Gastrocnemius medialis (tissue), 4 donors: ENCODE data around the gene YPEL5. TPM values are rescaled to one million over a fixed set of nuclear protein-coding genes. Genes with fewer than 3 reads are reported as not detected.

Source experiments
- ATAC-seq, 2 donors: fragments of 150-250 bp; one replicate each; pipeline ENCODE4 v1.9.1; 2016
- DNase-seq, 2 donors: peaks; one replicate each; pipeline ENCODE4 v3.0.0-alpha.2; 2019
- H3K27ac ChIP-seq, 4 donors: fragments of 200-600 bp; sonication (generic); 1 replicate in 1 of 4; 2 replicates in 3 of 4; pipeline ENCODE4 v1.5.1; 2016 to 2018; ENCODE audit warnings: mild to moderate bottlenecking in 2 of 4, moderate library complexity in 1 of 4
- H3K27me3 ChIP-seq, 3 donors: fragments of 200-600 bp; sonication (generic) in 2 of 3; 1 replicate in 1 of 3; 2 replicates in 2 of 3; pipeline versions ENCODE4 v1.5.1 to v1.6.0; 2016 to 2019; ENCODE audit warnings: mild to moderate bottlenecking in 1 of 3, moderate library complexity in 1 of 3
- H3K36me3 ChIP-seq, 2 donors: fragments of 200-600 bp; sonication (generic) in 1 of 2; one replicate each; pipeline ENCODE4 v1.5.1; 2017 to 2018
- H3K4me1 ChIP-seq, 2 donors: fragments of 200-600 bp; sonication (generic) in 1 of 2; one replicate each; pipeline ENCODE4 v1.5.1; 2016 to 2017; ENCODE audit warnings: mild to moderate bottlenecking in 2 of 2
- H3K4me3 ChIP-seq, 4 donors: fragments of 200-600 bp; sonication (generic) in 3 of 4; 1 replicate in 1 of 4; 2 replicates in 3 of 4; pipeline ENCODE4 v1.5.1; 2016 to 2019; ENCODE audit warnings: mild to moderate bottlenecking in 2 of 4
- H3K9me3 ChIP-seq, 3 donors: fragments of 200-600 bp; sonication (generic) in 2 of 3; 1 replicate in 1 of 3; 2 replicates in 2 of 3; pipeline ENCODE4 v1.5.1; 2016 to 2019
- CTCF ChIP-seq, 5 experiments: fragments of 450-650 bp in 3 of 5; fragments of 200-600 bp in 2 of 5; sonication (generic) in 2 of 5; IDR thresholded peaks in 4 of 5; conservative IDR thresholded peaks in 1 of 5; 1 replicate in 4 of 5; 2 replicates in 1 of 5; pipeline ENCODE4 v1.5.1; 2016 to 2019; ENCODE audit warnings: antibody characterized with exemption in 5 of 5, mild to moderate bottlenecking in 3 of 5, moderate library complexity in 3 of 5
- POLR2A ChIP-seq, 2 donors: fragments of 450-650 bp; IDR thresholded peaks; one replicate each; pipeline ENCODE4 v1.6.1; 2017; ENCODE audit warnings: antibody characterized with exemption in 2 of 2, mild to moderate bottlenecking in 2 of 2, moderate library complexity in 2 of 2
- in situ Hi-C, 4 donors: fragments of 200-750 bp; cut with MboI; loops; one replicate each; pipeline versions ENCODE4 v1.15.0 to v1.8.0; 2017; ENCODE audit warnings: low sequenced_read_pairs in 4 of 4
- intact Hi-C: fragments of 100-400 bp; cut with DNase I; formaldehyde crosslinking; loops from one replicate; pipeline ENCODE4 v1.15.1; 2023; ENCODE audit warnings: low total_unique reads
- total RNA-seq, 4 donors: library from RNA; depleted of rRNA; stranded (reverse); fragments of >200 nt; gene quantifications; one replicate each; pipeline versions ENCODE4 v1.1.0 to v1.2.3, GENCODE V29; 2016

Gene YPEL5
- total RNA-seq, 4 donors from 2014 or later: 31.4 to 76.7 (median 53.9) TPM

DNA sequence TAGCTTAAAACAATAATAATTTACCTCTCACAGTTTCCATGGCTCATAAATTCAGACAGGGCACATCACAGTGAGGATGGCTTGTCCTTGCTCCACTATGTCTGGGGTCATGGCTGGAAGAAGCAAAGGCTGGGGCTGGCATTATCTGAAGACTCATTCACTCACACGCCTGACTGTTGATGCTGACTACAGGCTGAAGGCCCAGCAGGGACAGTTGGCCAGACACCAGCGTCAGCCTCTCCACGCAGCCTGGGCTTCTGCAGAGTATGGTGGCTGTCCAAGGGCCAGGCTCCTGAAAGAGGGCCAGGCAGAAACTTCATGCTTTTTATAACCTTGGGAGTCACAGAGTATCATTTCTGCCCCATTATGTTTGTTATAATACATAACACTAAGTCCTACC is 33.4 kb downstream of the YPEL5 start:
- DNase-seq: peak in 1 of 2 donors; percentile 39
- TF ChIP-seq POLR2A (IDR thresholded peaks at IDR 0.05) (no peak), CTCF (IDR thresholded peaks at IDR 0.05 in 4 of 5, conservative IDR thresholded peaks at IDR 0.05 in 1 of 5) (no peak)
- H3K4me1 ChIP-seq: peaks cover 15 to 25% of the 10 kb centered on the region in 2 donors
- no peak overlapping the region for H3K27ac ChIP-seq
- H3K36me3 ChIP-seq: no peaks in the 10 kb centered on the region
- in situ Hi-C loops (no loop called here), intact Hi-C loops (no loop called here)
- peaks cover 0 to 6% (median 0%) of the 10 kb centered on the region in 3 donors for H3K27me3 ChIP-seq
- no peak overlapping the region for H3K4me3 ChIP-seq
- ATAC-seq: no peak
- H3K9me3 ChIP-seq: no peaks in the 10 kb centered on the region

- Histone ChIP-seq H3K9me3 (no peaks in the 10 kb centered on the region), H3K27ac (no peak overlapping the region), H3K4me1 (peaks cover 15 to 25% of the 10 kb centered on the region in 2 donors), H3K27me3 (peaks cover 0 to 6% (median 0%) of the 10 kb centered on the region in 3 donors), H3K4me3 (no peak overlapping the region), H3K36me3 (no peaks in the 10 kb centered on the region)
- TF ChIP-seq POLR2A (IDR thresholded peaks at IDR 0.05) (no peak), CTCF (IDR thresholded peaks at IDR 0.05 in 4 of 5, conservative IDR thresholded peaks at IDR 0.05 in 1 of 5) (no peak)
- in situ Hi-C loops: no loop called here
- DNase-seq (no peak), ATAC-seq (no peak)
- intact Hi-C loops: no loop called here
These were observed 34.4 kb downstream of the YPEL5 start for GRCh38 chr2:30181176-30181575.

DNA sequence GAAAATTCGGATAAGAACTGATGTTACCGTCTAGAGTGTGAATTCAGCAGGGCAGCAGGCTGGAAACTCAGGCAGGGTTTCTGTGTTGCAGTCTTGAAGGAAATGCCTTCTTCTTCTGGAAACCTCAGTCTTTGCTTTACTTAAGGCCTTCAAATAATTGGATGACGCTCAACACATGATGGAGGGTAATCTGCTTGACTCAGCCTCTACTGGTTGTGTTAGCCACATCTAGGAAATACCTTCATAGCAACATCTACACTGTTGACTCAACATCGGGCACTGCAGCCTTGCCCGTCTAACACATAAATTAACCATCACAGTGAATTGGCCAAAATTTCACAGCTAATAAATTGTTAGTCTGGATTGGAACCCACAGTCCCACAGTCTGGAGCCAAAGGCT is 37.2 kb downstream of the YPEL5 start:
- intact Hi-C loops (no loop called here), in situ Hi-C loops (no loop called here)
- no peak for TF ChIP-seq CTCF (IDR thresholded peaks at IDR 0.05 in 4 of 5, conservative IDR thresholded peaks at IDR 0.05 in 1 of 5)
- no peak for TF ChIP-seq POLR2A (IDR thresholded peaks at IDR 0.05)

DNA sequence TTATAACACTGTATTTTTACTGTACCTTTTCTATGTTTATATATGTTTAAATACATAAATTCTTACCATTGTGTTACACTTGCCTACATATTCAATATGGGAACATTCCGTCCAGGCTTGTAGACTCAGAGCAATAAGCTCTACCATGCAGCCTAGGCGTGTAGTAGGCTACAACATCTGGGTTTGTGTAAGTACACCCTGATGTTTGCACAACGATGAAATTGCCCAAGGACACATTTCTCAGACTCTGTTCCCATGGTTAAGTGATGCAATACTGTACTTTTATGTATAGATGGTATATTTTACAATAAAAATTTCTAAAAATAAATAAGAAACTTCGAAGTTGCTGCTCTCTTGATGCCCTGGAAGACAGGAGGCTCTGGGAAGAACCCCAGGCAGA is 38.4 kb downstream of the YPEL5 start:
- Histone ChIP-seq H3K27ac (no peak overlapping the region), H3K4me3 (no peak overlapping the region), H3K27me3 (peaks cover 0 to 2% (median 0%) of the 10 kb centered on the region in 3 donors), H3K4me1 (peaks cover 0 to 3% of the 10 kb centered on the region in 2 donors), H3K9me3 (no peaks in the 10 kb centered on the region), H3K36me3 (no peaks in the 10 kb centered on the region)
- in situ Hi-C loops (no loop called here), intact Hi-C loops (no loop called here)
- no peak for TF ChIP-seq CTCF (IDR thresholded peaks at IDR 0.05 in 4 of 5, conservative IDR thresholded peaks at IDR 0.05 in 1 of 5)
- no peak for TF ChIP-seq POLR2A (IDR thresholded peaks at IDR 0.05)
- DNase-seq: no peak
- ATAC-seq: no peak

More for the DNA sequence above, 37.2 kb downstream of the YPEL5 start:
- ATAC-seq (no peak), DNase-seq (no peak)
- Histone ChIP-seq H3K4me3 (no peak overlapping the region), H3K36me3 (no peaks in the 10 kb centered on the region), H3K27ac (no peak overlapping the region), H3K27me3 (peaks cover 0 to 6% (median 0%) of the 10 kb centered on the region in 3 donors), H3K4me1 (peaks cover 6 to 11% of the 10 kb centered on the region in 2 donors), H3K9me3 (no peaks in the 10 kb centered on the region)

- Histone ChIP-seq H3K27ac (no peak overlapping the region), H3K4me1 (no peaks in the 10 kb centered on the region), H3K4me3 (no peak overlapping the region), H3K27me3 (no peaks in the 10 kb centered on the region), H3K36me3 (no peaks in the 10 kb centered on the region), H3K9me3 (no peaks in the 10 kb centered on the region)
- no peak for TF ChIP-seq POLR2A (IDR thresholded peaks at IDR 0.05)
- in situ Hi-C loops: no loop called here
- intact Hi-C loops: no loop called here
- DNase-seq: no peak
- no peak for ATAC-seq
These were observed 41.5 kb downstream of the YPEL5 start for GRCh38 chr2:30188292-30188691.
